Colonic mucosa (tissue), 4 donors: ENCODE measurements around the gene RPP40. TPM values are rescaled to one million over a fixed set of nuclear protein-coding genes. Genes with fewer than 3 reads are reported as not detected.

Source experiments
- DNase-seq: peaks from one replicate; pipeline ENCODE4 v3.0.0-alpha.2; 2020
- H3K27ac ChIP-seq: fragments of 200-600 bp; one replicate; pipeline ENCODE4 v1.8.0; 2021
- H3K27me3 ChIP-seq: fragments of 200-600 bp; one replicate; pipeline ENCODE4 v1.8.0; 2021
- H3K36me3 ChIP-seq: fragments of 200-600 bp; one replicate; pipeline ENCODE4 v1.8.0; 2021
- H3K4me1 ChIP-seq: fragments of 200-600 bp; one replicate; pipeline ENCODE4 v1.8.0; 2021; ENCODE audit warnings: mild to moderate bottlenecking
- H3K4me3 ChIP-seq: fragments of 200-600 bp; one replicate; pipeline ENCODE4 v1.8.0; 2021
- H3K9ac ChIP-seq, 2 donors: one replicate each; pipeline ENCODE4 v1.7.0; 2013; ENCODE audit warnings: control low read depth in 2 of 2, low read depth in 2 of 2, low read length in 2 of 2
- H3K9me3 ChIP-seq: fragments of 200-600 bp; one replicate; pipeline ENCODE4 v1.8.0; 2021
- CTCF ChIP-seq: fragments of 200-600 bp; IDR thresholded peaks from one replicate; pipeline ENCODE4 v1.8.0; 2022; ENCODE audit warnings: antibody characterized with exemption, mild to moderate bottlenecking
- intact Hi-C: fragments of 100-400 bp; cut with DNase I; formaldehyde crosslinking; loops from one replicate; pipeline ENCODE4 v1.14.1; 2022
- total RNA-seq, 2 donors: library from RNA; stranded (reverse); fragmentation: NEBNext Ultra II Directional in 1 of 2; extraction: Animal tissue kit (Norgen Biotek cat#: 25700) in 1 of 2; gene quantifications; one replicate each; pipeline ENCODE4 v1.2.1, GENCODE V29; 2021
- donor health status: healthy.
- donor health status: DM: no; HTN: no; CAD: no.
- donor health status: DM: no; HTN: no; CAD: no.

RPP40 gene
- total RNA-seq, 2 donors from 2014 or later: 4.4 to 6.1 TPM

DNA sequence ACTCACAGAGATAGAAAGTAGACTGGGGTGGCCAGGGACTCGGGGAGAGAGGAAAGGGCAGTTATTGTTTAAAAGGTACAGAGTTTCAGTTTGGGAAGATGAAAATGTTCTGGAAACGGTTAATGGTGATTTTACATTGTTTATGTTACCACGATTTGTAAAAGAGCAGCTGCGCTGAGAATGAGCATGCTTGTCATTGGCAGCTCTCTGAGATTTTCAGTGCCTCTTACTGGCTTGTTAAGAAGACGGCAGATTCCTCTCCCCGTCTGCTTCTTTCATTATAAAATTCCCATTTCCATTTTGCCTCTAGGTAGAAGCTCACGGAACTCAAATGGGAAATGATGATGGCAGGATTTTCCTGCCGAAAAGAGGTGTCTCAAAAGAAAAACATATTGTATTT, 41.6 kb upstream of the RPP40 start:
- intact Hi-C loops: no loop called here
- Histone ChIP-seq H3K36me3 (no peaks in the 10 kb centered on the region), H3K27me3 (no peaks in the 10 kb centered on the region), H3K9ac (no peak overlapping the region), H3K27ac (no peak overlapping the region), H3K4me3 (no peak overlapping the region), H3K9me3 (no peaks in the 10 kb centered on the region), H3K4me1 (no peaks in the 10 kb centered on the region)
- no peak for DNase-seq
- TF ChIP-seq CTCF: no peak

- DNase-seq: no peak
- no peak for TF ChIP-seq CTCF
- intact Hi-C loops: no loop called here
- Histone ChIP-seq H3K4me1 (no peaks in the 10 kb centered on the region), H3K36me3 (no peaks in the 10 kb centered on the region), H3K9me3 (no peaks in the 10 kb centered on the region), H3K4me3 (no peak overlapping the region), H3K27ac (no peak overlapping the region), H3K27me3 (no peaks in the 10 kb centered on the region), H3K9ac (no peak overlapping the region)
Measured at GRCh38 chr6:5044866-5045265, 41.0 kb upstream of the RPP40 start.

GRCh38 chr6:5042436-5042835, 38.6 kb upstream of the RPP40 start:
- intact Hi-C loops: no loop called here
- H3K9ac ChIP-seq: no peak overlapping the region
- no peaks in the 10 kb centered on the region for H3K9me3 ChIP-seq
- TF ChIP-seq CTCF: no peak
- H3K36me3 ChIP-seq: no peaks in the 10 kb centered on the region
- H3K4me3 ChIP-seq: no peak overlapping the region
- no peaks in the 10 kb centered on the region for H3K4me1 ChIP-seq
- no peaks in the 10 kb centered on the region for H3K27me3 ChIP-seq
- no peak for DNase-seq
- no peak overlapping the region for H3K27ac ChIP-seq

GRCh38 chr6:5041955-5042354, 38.1 kb upstream of the RPP40 start:
- DNase-seq: no peak
- Histone ChIP-seq H3K4me3 (no peak overlapping the region), H3K9ac (no peak overlapping the region), H3K27me3 (no peaks in the 10 kb centered on the region), H3K36me3 (no peaks in the 10 kb centered on the region), H3K27ac (no peak overlapping the region), H3K4me1 (no peaks in the 10 kb centered on the region), H3K9me3 (no peaks in the 10 kb centered on the region)
- TF ChIP-seq CTCF: no peak
- intact Hi-C loops: no loop called here

DNA sequence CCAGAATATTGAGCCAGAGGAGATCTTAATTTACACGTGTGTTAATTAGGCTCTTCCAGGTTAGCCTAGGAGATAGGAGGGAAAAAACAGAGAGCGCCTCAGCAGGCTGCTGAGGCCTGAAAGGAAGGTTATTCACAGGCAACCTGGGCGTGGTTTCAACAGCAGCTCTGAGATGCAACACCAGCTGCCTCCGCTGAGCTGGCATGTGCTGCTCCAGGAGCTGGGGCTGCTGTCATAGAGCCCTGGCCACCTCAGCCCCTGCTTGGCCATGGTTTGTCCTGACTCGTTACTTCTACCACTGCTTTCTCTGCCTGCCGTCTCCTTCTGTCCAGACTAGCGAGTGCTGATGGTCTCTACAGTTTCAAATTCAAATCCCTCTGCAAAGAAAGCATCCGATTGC, 32.4 kb upstream of the RPP40 start:
- no peaks in the 10 kb centered on the region for H3K27me3 ChIP-seq
- no peaks in the 10 kb centered on the region for H3K36me3 ChIP-seq
- DNase-seq: peak; percentile 52
- H3K4me1 ChIP-seq: no peaks in the 10 kb centered on the region
- intact Hi-C loops: no loop called here
- H3K9ac ChIP-seq: no peak overlapping the region
- H3K9me3 ChIP-seq: no peaks in the 10 kb centered on the region
- H3K27ac ChIP-seq: no peak overlapping the region
- no peak overlapping the region for H3K4me3 ChIP-seq
- no peak for TF ChIP-seq CTCF

GRCh38 chr6:5034736-5035135, 30.9 kb upstream of the RPP40 start:
- no peaks in the 10 kb centered on the region for H3K4me1 ChIP-seq
- no peak for DNase-seq
- no peak for TF ChIP-seq CTCF

More at GRCh38 chr6:5034736-5035135, 30.9 kb upstream of the RPP40 start:
- Histone ChIP-seq H3K4me3 (no peak overlapping the region), H3K9me3 (no peaks in the 10 kb centered on the region), H3K27me3 (no peaks in the 10 kb centered on the region), H3K9ac (no peak overlapping the region), H3K36me3 (no peaks in the 10 kb centered on the region), H3K27ac (no peak overlapping the region)
- intact Hi-C loops: no loop called here
